ENCODE results near the gene STK32B.
"Not testable (repeated sequence)": the region's sequence is repeated elsewhere in the genome, so short reads cannot be mapped to it uniquely, and the experiment has no call there.

Gene STK32B

GRCh38 chr4:5143306-5143861 is 92.1 kb downstream of the STK32B start:
- DNase-seq (ENCODE audit: low read depth), result no peak
- H3K4me3 ChIP-seq (ENCODE audit: low read depth, low read length), result no peak overlapping the region

GRCh38 chr4:5143940-5144339 is 92.7 kb downstream of the STK32B start:
- no peak for DNase-seq (ENCODE audit: low read depth)
- no peak overlapping the region for H3K4me3 ChIP-seq (ENCODE audit: low read depth, low read length)

- no peak for DNase-seq (ENCODE audit: low read depth)
- H3K4me3 ChIP-seq (ENCODE audit: low read depth, low read length), result no peak overlapping the region
Observed at GRCh38 chr4:5144384-5144783, 93.1 kb downstream of the STK32B start.

GRCh38 chr4:5146248-5146647 is 95.0 kb downstream of the STK32B start:
- DNase-seq (ENCODE audit: low read depth), result no peak
- H3K4me3 ChIP-seq (ENCODE audit: low read depth, low read length), result no peak overlapping the region

GRCh38 chr4:5152521-5152920 is 101.2 kb downstream of the STK32B start:
- DNase-seq (ENCODE audit: low read depth), result no peak
- no peak overlapping the region for H3K4me3 ChIP-seq (ENCODE audit: low read depth, low read length)

GRCh38 chr4:5156682-5157081 is 105.4 kb downstream of the STK32B start:
- DNase-seq (ENCODE audit: low read depth), result no peak
- no peak overlapping the region for H3K4me3 ChIP-seq (ENCODE audit: low read depth, low read length)

GRCh38 chr4:5157791-5158770 is 106.8 kb downstream of the STK32B start:
- H3K4me3 ChIP-seq (ENCODE audit: low read depth, low read length), result no peak overlapping the region
- DNase-seq (ENCODE audit: low read depth), result no peak

GRCh38 chr4:5158825-5159224 is 107.5 kb downstream of the STK32B start:
- no peak for DNase-seq (ENCODE audit: low read depth)

GRCh38 chr4:5160668-5161067 is 109.4 kb downstream of the STK32B start:
- no peak for DNase-seq (ENCODE audit: low read depth)
- H3K4me3 ChIP-seq (ENCODE audit: low read depth, low read length), result no peak overlapping the region

More at GRCh38 chr4:5158825-5159224, 107.5 kb downstream of the STK32B start:
- no peak overlapping the region for H3K4me3 ChIP-seq (ENCODE audit: low read depth, low read length)

- DNase-seq (ENCODE audit: low read depth), result no peak
- no peak overlapping the region for H3K4me3 ChIP-seq (ENCODE audit: low read depth, low read length)
Observed at GRCh38 chr4:5162909-5163508, 111.7 kb downstream of the STK32B start.

GRCh38 chr4:5164221-5164912 is 113.1 kb downstream of the STK32B start:
- no peak for DNase-seq (ENCODE audit: low read depth)
- no peak overlapping the region for H3K4me3 ChIP-seq (ENCODE audit: low read depth, low read length)

- no peak overlapping the region for H3K4me3 ChIP-seq (ENCODE audit: low read depth, low read length)
- no peak for DNase-seq (ENCODE audit: low read depth)
Observed at GRCh38 chr4:5165420-5166369, 114.4 kb downstream of the STK32B start.

GRCh38 chr4:5166377-5166776 is 115.1 kb downstream of the STK32B start:
- DNase-seq (ENCODE audit: low read depth), result no peak
- no peak overlapping the region for H3K4me3 ChIP-seq (ENCODE audit: low read depth, low read length)

- DNase-seq (ENCODE audit: low read depth), result no peak
Observed at GRCh38 chr4:5168891-5169290, 117.6 kb downstream of the STK32B start.

GRCh38 chr4:5175836-5176235 is 124.6 kb downstream of the STK32B start:
- not testable (repeated sequence) for DNase-seq (ENCODE audit: low read depth); H3K4me3 ChIP-seq (ENCODE audit: low read depth, low read length)

More at GRCh38 chr4:5168891-5169290, 117.6 kb downstream of the STK32B start:
- no peak overlapping the region for H3K4me3 ChIP-seq (ENCODE audit: low read depth, low read length)

GRCh38 chr4:5184606-5185005 is 133.3 kb downstream of the STK32B start:
- no peak overlapping the region for H3K4me3 ChIP-seq (ENCODE audit: low read depth, low read length)
- DNase-seq (ENCODE audit: low read depth), result no peak

GRCh38 chr4:5185551-5185950 is 134.3 kb downstream of the STK32B start:
- no peak for DNase-seq (ENCODE audit: low read depth)
- no peak overlapping the region for H3K4me3 ChIP-seq (ENCODE audit: low read depth, low read length)

GRCh38 chr4:5186271-5187064 is 135.2 kb downstream of the STK32B start:
- DNase-seq (ENCODE audit: low read depth), result no peak

More at GRCh38 chr4:5186271-5187064, 135.2 kb downstream of the STK32B start:
- no peak overlapping the region for H3K4me3 ChIP-seq (ENCODE audit: low read depth, low read length)

Measured in skeletal muscle cell (primary cell).